Inflammatory macrophage treated with lipopolysaccharide for 1 hour (primary cell): ENCODE measurements around the gene THSD7B.
A peak's percentile ranks its signal among the peaks of the same experiment; 100 is the strongest.
"Not testable (repeated sequence)": the region's sequence is repeated elsewhere in the genome, so short reads cannot be mapped to it uniquely, and the experiment has no call there.

Source experiments
- DNase-seq, 2 donors: peaks; one replicate each; pipeline ENCODE4 v3.0.0-alpha.2; 2020 to 2022

The THSD7B gene

DNA sequence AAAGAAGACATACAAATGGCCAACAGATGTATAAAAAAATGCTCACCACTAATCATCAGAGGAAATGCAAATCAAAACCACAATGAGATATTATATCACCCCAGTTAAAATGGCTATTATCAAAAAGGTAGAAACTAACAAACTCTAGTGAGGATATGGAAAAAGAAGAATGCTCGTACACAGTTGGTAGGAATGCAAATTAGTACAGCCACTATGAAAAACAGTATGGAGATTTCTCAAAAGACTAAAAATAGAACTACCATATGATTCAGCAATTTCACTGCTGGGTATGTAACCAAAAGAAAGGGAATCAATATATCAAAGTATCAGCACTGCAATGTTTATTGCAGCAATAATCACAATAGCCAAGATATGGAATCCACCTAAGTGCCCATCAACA lies 679.6 kb downstream of the THSD7B start:
- no peak for DNase-seq

DNA sequence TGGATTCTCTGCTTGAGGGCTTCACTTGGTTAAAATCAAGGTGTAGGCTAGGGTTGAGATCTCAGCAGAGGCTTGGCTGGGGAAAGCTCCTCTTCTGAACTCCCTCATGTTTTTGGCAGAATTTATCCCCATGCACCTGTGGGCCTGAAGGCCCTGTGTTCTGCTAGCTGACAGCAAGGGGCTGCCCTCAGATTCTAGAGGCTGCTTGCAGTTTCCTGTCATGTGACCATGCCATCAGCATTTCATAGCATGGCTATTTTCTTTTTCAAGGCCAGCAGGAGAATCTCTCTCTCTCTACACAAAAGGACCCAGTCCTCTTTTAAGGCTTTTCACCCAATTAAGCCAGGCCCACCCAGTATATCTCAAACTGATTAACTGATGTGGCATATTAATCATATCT lies 684.1 kb downstream of the THSD7B start:
- no peak for DNase-seq

DNA sequence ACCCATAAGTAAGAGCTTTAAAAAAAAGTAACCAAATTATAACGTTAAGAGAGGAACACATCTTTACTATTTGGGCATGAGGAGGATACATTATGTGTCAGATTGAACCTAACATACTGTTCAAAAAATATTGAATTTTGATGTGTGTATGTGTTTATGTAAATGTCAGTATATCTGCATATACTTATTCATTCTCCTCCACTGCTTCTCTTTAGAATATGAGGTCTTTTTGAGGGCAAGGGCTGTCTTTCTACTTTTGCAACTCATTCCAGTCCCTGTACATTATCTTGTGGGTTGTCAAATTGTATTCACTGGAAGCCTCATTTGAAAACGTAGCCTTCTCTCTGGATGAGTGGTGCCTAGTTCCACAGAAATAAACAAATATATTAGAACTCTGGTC lies 689.5 kb downstream of the THSD7B start:
- no peak for DNase-seq

DNA sequence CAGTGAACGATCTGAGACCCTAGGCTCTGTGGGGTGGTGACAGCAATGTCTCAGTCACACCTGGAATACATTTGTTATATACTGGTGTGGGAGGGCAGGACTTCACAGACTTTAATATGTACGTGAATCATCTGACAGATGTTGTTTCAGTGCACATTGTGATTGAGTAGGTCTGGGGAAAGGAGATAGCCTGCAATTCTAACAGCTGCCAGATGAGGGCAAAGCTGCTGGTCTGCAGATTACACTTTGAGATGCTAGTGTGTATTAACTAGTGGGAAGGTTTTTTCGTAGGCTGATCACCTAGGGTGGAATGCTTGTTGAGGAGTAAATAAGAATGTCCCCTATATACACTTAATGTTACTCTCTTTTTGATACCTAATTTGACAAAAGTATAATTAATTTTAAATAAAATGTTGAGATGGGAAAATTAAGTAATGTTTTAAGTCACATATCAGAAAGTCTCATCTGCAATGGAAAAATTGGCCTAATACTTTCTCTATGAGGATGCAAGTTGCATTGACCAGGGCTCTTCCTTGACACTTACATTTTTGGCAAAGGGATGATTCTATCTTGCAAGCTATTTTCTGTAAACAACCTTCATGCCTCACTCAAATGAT lies 702.0 kb downstream of the THSD7B start:
- peak in 1 of 2 donors; percentile 22 for DNase-seq

DNA sequence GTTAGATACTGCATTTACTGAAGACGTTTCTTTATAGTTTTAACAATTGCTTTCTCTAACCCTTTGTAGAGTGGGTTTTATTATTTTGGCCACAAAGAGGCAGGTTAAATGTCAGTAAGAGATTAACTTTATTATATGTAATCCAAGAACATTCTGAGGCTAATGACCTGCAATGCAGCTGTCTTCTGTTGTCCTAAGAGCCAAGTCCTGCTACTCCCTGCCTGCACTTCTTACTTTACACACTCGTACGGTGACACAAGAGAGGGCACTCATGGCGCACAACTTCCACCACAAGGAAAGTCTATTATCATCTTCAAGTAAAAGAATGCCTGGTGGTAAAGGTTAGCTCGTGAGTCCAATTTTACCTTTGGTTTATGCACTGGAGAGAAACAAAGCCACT lies 727.9 kb downstream of the THSD7B start:
- no peak for DNase-seq

DNA sequence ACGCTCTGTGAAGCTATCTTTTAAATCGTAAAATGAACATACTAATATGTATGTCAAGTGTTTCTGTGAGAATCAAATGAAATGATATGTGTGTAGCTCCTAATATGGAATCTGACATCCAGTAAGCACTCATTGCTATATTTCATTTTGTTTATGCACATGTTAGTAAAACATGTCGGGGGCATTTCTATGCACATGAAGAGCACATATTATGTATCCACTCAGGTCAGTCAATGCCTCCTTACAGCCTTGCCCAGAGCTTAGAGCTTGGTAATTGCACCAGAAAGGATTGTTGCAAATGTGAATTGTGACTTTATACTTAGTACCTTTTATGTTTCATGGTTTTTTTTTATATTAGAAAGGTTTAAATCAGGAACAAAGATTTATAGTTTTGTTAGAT lies 735.3 kb downstream of the THSD7B start:
- no peak for DNase-seq

DNA sequence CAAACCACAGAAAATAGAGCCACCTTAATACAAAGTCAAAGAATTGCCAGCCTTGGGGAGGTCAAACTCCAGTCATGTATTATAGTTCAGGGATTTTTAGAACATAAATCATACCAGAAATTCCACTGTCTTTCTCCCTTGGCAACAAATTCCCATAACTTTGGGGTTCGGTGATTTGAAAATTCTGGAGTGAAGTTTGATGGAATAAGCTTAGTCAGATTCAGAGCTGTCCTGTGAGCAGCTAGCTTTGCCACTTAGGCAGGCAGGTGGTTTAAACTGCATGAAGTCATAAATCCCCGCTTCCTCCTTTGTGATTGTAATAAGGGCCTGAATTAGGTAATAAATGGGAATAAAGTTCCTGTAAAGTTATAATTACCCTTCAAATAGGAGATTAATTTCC lies 741.9 kb downstream of the THSD7B start:
- no peak for DNase-seq

DNA sequence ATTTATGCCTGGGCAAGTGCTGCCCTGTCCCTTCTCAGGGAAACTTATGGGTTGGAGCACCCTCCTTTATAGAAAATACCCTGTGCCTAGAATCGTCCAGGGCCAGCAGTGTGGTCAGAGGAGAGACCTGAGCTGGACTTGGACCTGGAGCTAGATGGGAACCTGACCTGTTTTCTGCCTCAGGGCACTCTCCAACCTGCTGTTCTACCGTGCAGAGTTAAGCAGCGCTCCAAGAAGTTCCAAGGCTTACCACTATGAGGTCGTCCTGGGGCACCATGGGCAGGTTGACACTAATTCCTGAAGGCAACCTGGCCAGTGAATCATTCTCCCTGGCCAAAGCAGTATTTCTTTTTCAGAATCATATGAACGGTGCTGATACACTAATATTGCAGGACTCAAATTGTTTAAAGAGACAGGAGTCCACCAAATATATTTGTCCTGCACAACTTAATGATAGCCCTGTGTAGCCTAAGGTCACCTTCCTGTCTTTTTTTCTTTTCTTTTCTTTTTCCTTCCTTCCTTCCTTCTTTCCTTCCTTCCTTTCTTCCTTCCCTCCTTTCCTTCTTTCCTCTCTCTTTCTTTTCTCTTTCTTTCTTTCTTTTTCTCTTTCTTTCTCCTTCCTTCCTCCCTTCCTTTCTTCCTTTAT lies 743.5 kb downstream of the THSD7B start:
- DNase-seq = no peak

DNA sequence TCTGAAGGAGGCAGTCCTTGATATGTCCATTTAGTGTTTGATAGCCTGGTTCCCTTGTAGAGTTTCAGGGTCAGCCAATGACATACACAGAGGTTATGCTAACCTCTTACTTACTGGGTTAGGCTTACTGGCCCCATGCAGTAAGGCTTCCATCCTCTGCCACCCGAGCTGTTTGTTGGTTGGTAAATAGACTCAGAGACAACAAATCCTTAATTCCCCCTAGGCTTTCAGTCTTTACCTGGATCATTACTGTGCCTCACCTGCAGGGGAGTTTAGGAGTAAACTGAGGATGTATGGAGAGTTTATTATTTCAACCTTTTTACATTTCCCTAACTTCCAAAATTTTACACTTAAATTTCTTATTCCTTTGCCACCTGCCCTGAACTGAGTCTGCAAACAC lies 746.2 kb downstream of the THSD7B start:
- DNase-seq = no peak

DNA sequence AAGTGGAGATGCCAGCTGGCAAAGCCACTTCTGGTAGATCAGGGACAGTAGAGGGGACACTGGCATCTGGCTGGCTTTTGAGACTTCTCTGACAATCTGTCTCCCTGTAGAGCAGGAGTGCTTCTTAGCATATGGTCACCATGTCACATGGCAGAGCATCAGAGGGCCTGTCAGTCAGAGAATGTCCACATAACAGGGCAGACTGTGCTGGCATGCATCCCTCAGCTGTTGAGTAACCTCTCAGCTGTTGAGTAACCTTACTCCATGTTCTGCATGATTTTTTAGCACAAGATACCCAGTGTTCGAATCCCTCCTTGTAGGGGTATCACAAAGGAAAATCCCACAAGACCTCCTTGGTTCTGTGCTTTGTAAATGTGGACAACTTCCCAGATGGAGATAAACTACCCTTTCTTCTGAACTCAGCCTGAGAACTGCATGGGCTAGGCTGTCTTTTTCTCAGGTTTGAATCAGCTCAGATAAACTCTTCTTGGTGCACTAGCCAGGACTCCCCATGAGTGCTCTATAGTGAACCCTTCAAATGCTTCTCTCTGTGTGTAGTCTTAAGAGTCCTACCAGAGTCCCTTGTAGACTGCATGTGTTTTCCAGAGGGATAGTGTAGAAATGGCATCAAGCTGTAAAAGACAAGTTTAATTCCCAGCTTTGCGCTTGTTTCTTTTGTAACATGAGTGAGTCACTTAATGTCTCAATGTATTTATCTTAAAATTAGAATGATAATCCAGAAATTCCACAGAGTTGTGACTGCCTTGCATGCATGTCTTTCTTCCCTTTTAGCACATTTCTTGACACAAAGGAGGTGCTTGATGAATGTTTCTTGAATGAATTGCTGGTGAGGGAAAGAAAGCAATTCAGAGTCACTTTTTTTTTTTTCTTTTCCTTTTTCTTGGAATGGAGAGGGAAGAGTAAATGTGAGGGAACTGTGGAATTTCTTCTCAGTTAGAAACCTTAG lies 756.6 kb downstream of the THSD7B start:
- no peak for DNase-seq

DNA sequence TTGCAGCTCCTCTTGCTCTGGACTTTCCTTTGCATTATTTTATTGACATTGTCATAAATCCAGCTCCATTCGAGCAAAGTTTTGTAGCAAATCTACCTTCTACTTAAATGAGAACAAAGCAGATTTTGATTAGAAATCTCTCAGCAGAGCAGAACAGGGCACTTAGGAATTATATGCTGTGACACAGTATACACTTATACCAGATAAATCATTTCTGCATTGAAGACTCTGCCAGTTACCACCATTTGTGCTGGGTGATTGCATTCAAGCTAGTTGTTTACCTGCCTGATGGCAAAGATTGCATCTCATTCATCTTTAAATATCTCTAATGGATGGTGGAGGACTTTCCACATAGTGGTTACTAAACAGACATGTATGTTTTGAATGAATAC lies 757.3 kb downstream of the THSD7B start:
- DNase-seq = no peak

DNA sequence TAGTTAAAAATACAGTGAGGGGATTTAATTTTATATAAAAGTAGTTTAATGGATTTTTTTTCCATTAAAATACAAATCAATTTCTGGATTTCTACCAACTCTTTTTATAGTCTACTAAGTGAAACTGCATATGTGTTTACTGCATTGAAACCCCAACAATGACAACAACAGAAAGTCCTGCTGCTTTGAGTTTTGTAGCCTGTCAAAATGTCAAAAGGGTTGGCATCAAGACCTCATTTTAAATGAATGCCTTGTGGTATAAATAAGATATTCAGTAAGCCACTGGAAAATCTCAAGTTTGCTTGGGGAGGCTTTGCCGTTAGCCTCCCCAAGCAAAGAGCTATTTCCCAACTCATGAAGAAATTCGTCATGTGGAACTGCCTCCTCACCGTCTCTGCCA lies 758.6 kb downstream of the THSD7B start:
- no peak for DNase-seq

DNA sequence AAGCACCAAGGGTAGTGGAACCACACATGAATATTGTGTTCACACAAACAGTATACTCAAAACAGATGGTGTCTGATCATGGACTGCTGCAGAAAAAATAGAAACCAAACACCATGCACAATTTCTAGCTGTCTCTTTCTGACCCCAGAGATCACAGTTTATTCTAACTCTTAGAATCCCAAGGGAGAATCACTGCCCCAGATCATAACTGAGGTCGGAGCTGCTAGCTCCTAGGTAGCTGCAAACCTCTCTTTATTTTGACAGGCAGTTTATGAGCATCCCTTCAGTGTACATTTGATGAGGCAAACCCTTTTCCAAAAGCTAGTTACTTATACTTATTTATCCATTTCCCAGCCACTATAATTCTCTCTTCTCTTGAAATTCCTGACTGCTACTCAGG lies 759.8 kb downstream of the THSD7B start:
- no peak for DNase-seq

DNA sequence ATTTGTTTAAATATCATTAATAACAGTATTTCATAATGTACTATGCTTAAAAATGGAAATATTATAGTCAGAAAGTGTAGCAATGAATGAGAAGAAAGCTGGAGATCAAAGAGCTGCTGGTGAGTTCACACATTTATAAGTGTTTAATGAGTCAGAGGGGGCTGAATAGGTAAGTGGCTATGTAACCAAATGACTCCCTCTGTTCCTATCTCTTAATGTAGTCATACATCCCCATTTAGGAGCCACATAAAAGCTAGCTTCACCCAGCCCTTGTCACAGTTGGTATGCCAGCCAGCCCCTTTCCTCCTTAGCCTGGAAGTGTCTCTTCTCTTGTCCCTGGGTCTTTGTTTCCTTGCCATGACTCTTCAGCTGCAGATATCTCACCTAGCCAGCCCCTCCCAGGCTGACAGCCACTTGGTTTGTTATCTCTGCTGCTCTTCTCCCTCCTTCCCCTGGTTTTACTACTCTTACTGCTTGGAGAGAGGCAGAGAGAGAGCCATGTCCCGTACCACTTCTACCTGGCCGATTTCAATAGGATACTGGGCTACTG lies 760.4 kb downstream of the THSD7B start:
- no peak for DNase-seq

DNA sequence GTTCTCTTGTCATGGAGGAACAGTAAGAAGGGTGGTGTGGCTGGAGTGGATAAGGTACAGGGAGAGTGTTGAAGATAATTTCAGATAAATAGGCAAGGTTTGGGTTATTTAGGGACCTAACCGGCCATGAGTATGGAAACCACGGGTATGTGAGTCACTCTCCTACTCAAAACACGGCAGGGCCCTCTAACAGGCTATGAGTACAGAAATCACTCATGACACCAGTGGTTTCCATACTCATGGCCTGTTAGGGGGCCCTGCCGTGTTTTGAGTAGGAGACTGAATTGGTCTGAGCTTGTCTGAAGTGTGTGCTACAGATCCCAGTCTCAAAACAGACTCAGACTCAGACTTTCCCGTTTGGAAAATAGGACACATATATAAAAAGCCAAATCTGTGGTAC lies 770.6 kb downstream of the THSD7B start:
- DNase-seq = no peak

DNA sequence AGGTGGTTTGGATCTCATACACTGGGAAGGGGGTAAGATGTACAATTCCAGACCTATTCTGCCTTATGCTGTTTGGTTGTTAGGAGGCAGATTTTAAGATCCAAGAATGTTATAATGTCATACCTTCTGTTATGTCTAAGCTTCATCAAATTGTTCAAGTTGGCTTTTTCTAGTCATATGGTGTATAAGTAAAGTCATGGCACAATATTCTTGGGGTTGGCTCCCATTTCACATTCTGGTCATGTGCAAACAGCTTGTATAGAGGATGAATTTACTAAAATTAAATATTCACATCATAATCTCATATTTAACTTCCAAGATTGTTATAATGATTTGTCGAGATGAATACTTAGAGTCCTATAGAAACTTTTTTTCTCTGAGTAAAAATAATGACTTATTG lies 774.0 kb downstream of the THSD7B start:
- DNase-seq = no peak

DNA sequence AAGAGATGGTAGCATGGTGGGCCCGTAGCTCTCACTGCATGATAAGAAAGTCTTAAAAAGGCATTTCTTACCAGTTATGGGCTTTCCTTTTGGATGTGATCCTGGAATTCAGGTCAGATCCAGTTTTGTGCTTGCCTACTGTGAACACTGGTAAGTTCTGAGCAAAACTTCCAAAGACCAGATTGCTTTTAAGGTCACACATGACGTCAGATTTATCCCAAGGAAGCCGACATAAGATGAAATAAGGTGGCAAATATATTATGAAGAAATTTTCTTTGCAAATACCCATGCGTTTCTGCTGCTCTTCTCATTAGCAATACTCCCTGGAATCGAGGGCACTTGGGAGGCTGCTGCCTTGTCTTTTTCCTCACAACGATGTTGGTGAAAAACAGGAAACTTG lies 782.5 kb downstream of the THSD7B start:
- DNase-seq = no peak

DNA sequence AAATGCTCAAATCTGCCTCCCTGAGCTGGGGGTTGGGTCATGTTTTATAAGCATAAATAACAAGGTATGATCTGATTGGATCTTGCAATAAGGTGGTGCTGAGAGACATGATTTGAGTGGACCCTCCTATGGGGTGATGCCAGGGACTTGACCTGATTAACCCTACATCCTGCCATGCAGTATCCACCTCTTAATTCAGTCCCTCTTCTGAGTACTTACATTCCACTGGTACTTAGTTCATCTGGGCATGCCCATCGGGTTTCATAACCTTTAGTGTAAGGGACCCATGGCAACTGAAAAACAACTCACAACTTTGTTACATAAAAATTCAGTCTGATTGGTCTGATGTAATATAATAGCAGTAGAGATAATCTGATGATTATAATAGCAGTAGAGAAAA lies 801.0 kb downstream of the THSD7B start:
- DNase-seq = no peak

DNA sequence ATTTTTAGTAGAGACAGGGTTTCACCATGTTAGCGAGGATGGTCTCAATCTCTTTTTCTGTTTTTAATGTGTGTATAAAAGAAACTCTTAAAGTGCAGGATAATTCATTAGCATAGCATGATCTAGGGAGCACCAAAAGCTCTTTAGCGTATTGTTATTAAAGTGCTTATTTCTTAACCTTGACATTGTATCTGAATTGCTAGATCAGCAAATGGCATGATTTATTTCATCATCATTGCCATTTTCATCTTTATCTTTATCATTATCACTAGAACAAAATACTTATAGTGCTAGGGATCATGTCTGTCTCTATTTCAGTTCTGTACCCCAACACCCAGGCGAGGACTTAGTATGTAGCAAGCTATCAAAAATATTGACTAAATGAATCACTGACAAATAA lies 805.1 kb downstream of the THSD7B start:
- DNase-seq = no peak

DNA sequence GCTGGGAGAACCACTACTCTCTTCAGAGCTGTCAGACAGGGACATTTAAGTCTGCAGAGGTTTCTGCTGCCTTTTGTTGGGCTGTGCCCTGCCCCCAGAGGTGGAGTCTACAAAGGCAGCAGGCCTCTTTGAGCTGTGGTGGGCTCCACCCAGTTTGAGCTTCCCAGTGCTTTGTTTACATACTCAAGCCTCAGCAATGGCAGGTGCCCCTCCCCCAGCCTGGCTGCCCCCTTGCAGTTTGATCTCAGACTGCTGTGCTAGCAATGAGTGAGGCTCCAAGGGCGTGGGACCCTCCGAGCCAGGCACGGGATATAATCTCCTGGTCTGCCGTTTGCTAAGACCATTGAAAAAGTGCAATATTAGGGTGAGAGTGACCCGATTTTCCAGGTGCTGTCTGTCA lies 822.5 kb downstream of the THSD7B start:
- not testable (repeated sequence) for DNase-seq

DNA sequence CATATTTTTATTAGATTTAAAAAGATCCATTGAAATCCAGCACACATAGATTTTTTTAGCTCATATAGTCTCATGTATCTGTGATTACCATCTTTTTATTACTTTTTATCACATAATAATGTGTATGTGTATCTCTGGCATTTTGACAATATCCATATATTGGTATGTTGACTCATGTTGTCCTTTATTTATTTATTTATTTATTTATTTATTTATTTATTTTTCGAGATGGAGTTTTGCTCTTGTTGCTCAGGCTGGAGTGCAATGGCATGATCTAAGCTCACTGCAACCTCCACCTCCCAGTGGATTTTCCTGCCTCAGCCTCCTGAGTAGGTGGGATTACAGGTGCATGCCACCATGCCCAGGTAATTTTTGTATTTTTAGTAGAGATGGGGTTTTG lies 823.2 kb downstream of the THSD7B start:
- not testable (repeated sequence) for DNase-seq

DNA sequence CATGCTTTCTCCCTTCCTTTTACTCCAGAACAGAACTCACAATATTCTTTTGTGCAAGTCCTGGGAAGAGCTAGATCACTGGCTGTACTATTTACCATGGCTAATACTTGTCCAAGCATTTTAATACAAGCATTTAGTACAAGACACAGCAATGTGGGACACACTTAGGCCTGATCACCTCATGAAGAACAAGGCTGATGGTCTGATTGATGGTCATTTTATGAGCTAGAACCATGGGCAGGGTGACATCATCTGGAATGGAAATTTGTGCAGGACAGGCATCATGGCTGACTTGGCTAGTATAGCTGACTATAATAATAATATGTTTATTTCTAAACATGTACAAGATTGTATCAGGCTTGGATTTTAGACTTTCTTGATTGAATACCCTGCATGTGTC lies 824.8 kb downstream of the THSD7B start:
- DNase-seq = no peak

DNA sequence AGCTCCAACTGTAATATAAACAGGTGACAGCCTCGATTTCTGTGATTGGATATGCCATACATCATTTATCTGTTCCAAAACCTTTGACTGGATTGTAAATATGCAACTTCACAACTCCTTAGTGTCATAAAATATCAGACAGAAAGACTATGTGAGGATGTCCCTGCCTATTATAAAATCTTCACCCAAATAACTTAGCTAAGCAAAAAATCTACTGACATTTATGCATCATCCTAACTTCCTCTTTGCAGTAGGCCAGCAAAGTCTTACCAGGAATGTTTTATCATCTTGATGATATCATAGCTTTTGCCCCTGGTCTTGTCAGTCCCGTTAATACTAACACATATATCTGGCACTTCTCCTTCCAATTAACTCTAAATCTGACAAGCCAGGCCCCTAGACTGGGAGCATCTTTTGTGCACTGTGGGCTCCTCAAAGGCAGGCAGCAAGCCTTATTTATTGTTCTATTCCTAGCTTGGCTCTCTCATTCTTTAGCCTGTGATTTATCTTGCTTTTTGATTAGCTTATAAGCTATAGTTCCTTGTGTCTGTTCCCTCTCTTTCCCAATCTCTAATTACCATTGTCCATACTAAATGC lies 842.5 kb downstream of the THSD7B start:
- no peak for DNase-seq
